WTC11 (cell line): ENCODE data around the gene RIC8A. TPM values are rescaled to one million over a fixed set of nuclear protein-coding genes. Genes with fewer than 3 reads are reported as not detected.
A peak's percentile ranks its signal among the peaks of the same experiment; 100 is the strongest.

ENCODE experiments used
- ATF3 ChIP-seq: sonication (generic); formaldehyde crosslinking; conservative IDR thresholded peaks from 2 replicates; pipeline ENCODE4 v1.8.1; 2022; ENCODE audit warnings: mild to moderate bottlenecking, missing genetic modification reagents
- CREB1 ChIP-seq: sonication (generic); formaldehyde crosslinking; IDR thresholded peaks from 2 replicates; pipeline ENCODE4 v1.8.0; 2023; ENCODE audit warnings: mild to moderate bottlenecking, missing genetic modification reagents
- CREM ChIP-seq: sonication (generic); formaldehyde crosslinking; IDR thresholded peaks from 2 replicates; pipeline ENCODE4 v1.8.1; 2022; ENCODE audit warnings: mild to moderate bottlenecking, missing genetic modification reagents, moderate library complexity
- EMX1 ChIP-seq: fragments of 250-450 bp; sonication (Bioruptor Pico); IDR thresholded peaks from 2 replicates; pipeline ENCODE4 v1.8.0; 2021; ENCODE audit warnings: mild to moderate bottlenecking
- ESRRA ChIP-seq: sonication (generic); formaldehyde crosslinking; IDR thresholded peaks from 2 replicates; pipeline ENCODE4 v1.8.1; 2022; ENCODE audit warnings: mild to moderate bottlenecking, missing genetic modification reagents, borderline replicate concordance
- GRHL2 ChIP-seq: fragments of 250-450 bp; sonication (Bioruptor Pico); IDR thresholded peaks from 2 replicates; pipeline ENCODE4 v1.8.0; 2022; ENCODE audit warnings: mild to moderate bottlenecking, moderate library complexity; ENCODE audit not compliant: insufficient replicate concordance, severe bottlenecking
- IRF2 ChIP-seq: sonication (generic); formaldehyde crosslinking; IDR thresholded peaks from 2 replicates; pipeline ENCODE4 v1.8.0; 2022; ENCODE audit warnings: low read depth, missing genetic modification reagents, borderline replicate concordance
- NFATC4 ChIP-seq: fragments of 250-450 bp; sonication (Bioruptor Pico); IDR thresholded peaks from 2 replicates; pipeline ENCODE4 v1.9.0; 2021; ENCODE audit warnings: mild to moderate bottlenecking
- PRRX2 ChIP-seq: fragments of 250-450 bp; sonication (Bioruptor Pico); IDR thresholded peaks from 2 replicates; pipeline ENCODE4 v1.8.0; 2021; ENCODE audit warnings: mild to moderate bottlenecking
- RORB ChIP-seq: fragments of 250-450 bp; sonication (Bioruptor Pico); IDR thresholded peaks from 2 replicates; pipeline ENCODE4 v1.9.0; 2021; ENCODE audit warnings: mild to moderate bottlenecking
- SMAD4 ChIP-seq: sonication (generic); formaldehyde crosslinking; IDR thresholded peaks from 2 replicates; pipeline ENCODE4 v1.8.0; 2022; ENCODE audit warnings: mild to moderate bottlenecking, missing genetic modification reagents
- SOX15 ChIP-seq: fragments of 250-450 bp; sonication (Bioruptor Pico); IDR thresholded peaks from 2 replicates; pipeline ENCODE4 v1.9.0; 2021; ENCODE audit warnings: mild to moderate bottlenecking
- SP1 ChIP-seq: sonication (generic); formaldehyde crosslinking; conservative IDR thresholded peaks from 2 replicates; pipeline ENCODE4 v1.8.1; 2022; ENCODE audit warnings: missing genetic modification reagents
- TEAD1 ChIP-seq: sonication (generic); formaldehyde crosslinking; IDR thresholded peaks from 2 replicates; pipeline ENCODE4 v1.8.0; 2022; ENCODE audit warnings: mild to moderate bottlenecking, missing genetic modification reagents
- TEAD4 ChIP-seq: sonication (generic); formaldehyde crosslinking; IDR thresholded peaks from 2 replicates; pipeline ENCODE4 v1.8.0; 2022; ENCODE audit warnings: mild to moderate bottlenecking, missing genetic modification reagents
- ZBTB43 ChIP-seq: sonication (generic); formaldehyde crosslinking; IDR thresholded peaks from 2 replicates; pipeline ENCODE4 v1.8.1; 2023; ENCODE audit warnings: mild to moderate bottlenecking, missing genetic modification reagents
- ZNF232 ChIP-seq: sonication (generic); formaldehyde crosslinking; IDR thresholded peaks from 2 replicates; pipeline ENCODE4 v1.8.0; 2022; ENCODE audit warnings: mild to moderate bottlenecking, missing genetic modification reagents
- ZNF317 ChIP-seq: sonication (generic); formaldehyde crosslinking; IDR thresholded peaks from 2 replicates; pipeline ENCODE4 v1.8.1; 2023; ENCODE audit warnings: low read depth, mild to moderate bottlenecking, moderate library complexity, missing genetic modification reagents, borderline replicate concordance
- ZNF396 ChIP-seq: fragments of 250-450 bp; sonication (Bioruptor Pico); IDR thresholded peaks from 2 replicates; pipeline ENCODE4 v1.8.0; 2021; ENCODE audit warnings: mild to moderate bottlenecking, moderate library complexity, borderline replicate concordance
- ZNF416 ChIP-seq: fragments of 250-450 bp; sonication (Bioruptor Pico); IDR thresholded peaks from 2 replicates; pipeline ENCODE4 v1.9.0; 2021; ENCODE audit warnings: mild to moderate bottlenecking, inconsistent platforms
- ZNF423 ChIP-seq: fragments of 250-450 bp; sonication (Bioruptor Pico); IDR thresholded peaks from 2 replicates; pipeline ENCODE4 v2.1.2; 2022; ENCODE audit warnings: mild to moderate bottlenecking, moderate library complexity
- ZNF425 ChIP-seq: fragments of 250-450 bp; sonication (Bioruptor Pico); conservative IDR thresholded peaks from 2 replicates; pipeline ENCODE4 v1.9.0; 2021; ENCODE audit warnings: mild to moderate bottlenecking
- ZSCAN18 ChIP-seq: fragments of 250-450 bp; sonication (Bioruptor Pico); IDR thresholded peaks from 2 replicates; pipeline ENCODE4 v2.1.2; 2022; ENCODE audit warnings: mild to moderate bottlenecking, moderate library complexity
- total RNA-seq: library from RNA; stranded (reverse); gene quantifications from 3 replicates; pipeline ENCODE4 v1.2.3, GENCODE V29; 2021
- TF ChIP-seq, protein P1 (sequence below): fragments of 250-450 bp; sonication (Bioruptor Pico); IDR thresholded peaks from 2 replicates; pipeline ENCODE4 v1.9.0; 2021; ENCODE audit warnings: mild to moderate bottlenecking, borderline replicate concordance
- TF ChIP-seq, protein P2 (sequence below): sonication (generic); formaldehyde crosslinking; IDR thresholded peaks from 2 replicates; pipeline ENCODE4 v1.8.1; 2022; ENCODE audit warnings: missing genetic modification reagents, borderline replicate concordance
- TF ChIP-seq, protein P3 (sequence below): sonication (generic); formaldehyde crosslinking; IDR thresholded peaks from 2 replicates; pipeline ENCODE4 v1.8.1; 2022; ENCODE audit warnings: low read depth, missing genetic modification reagents, borderline replicate concordance

Gene RIC8A
- total RNA-seq, 1 experiment from 2014 or later, result 68.3 TPM

DNA sequence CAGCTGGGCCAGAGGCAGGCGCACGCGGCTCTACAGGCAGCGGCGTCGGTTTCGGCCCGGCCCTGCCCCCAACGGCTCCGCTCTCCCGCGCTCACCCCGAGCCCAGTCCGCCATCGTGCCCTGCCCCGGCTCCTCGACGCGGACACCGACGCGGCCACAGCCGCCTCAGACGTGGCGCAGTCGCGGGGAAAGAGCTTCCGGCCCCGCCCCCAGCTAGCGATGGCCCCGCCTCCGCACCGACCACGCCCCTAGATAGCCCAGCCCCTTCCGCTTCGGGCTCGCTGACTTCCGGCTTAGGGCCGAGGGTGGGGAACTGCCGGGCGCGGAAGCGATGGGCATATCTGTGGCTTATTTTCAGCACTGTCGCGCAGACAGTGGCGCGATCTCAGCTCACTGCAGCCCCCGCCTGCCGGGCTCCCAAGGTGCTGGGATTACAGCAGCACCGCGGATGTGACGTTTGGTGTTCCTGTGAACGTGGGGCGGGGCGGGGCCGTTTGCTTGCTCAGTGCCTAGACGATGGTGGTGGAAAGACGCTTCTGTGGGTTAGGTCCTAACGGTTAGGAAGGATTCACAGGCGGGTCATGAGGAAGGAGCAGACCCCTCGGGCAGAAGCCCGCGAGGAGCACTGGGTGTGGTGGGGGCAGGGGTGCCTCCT lies at the start of gene RIC8A, which contains the start of gene BET1L (continued):
- TF ChIP-seq, protein P1, sequence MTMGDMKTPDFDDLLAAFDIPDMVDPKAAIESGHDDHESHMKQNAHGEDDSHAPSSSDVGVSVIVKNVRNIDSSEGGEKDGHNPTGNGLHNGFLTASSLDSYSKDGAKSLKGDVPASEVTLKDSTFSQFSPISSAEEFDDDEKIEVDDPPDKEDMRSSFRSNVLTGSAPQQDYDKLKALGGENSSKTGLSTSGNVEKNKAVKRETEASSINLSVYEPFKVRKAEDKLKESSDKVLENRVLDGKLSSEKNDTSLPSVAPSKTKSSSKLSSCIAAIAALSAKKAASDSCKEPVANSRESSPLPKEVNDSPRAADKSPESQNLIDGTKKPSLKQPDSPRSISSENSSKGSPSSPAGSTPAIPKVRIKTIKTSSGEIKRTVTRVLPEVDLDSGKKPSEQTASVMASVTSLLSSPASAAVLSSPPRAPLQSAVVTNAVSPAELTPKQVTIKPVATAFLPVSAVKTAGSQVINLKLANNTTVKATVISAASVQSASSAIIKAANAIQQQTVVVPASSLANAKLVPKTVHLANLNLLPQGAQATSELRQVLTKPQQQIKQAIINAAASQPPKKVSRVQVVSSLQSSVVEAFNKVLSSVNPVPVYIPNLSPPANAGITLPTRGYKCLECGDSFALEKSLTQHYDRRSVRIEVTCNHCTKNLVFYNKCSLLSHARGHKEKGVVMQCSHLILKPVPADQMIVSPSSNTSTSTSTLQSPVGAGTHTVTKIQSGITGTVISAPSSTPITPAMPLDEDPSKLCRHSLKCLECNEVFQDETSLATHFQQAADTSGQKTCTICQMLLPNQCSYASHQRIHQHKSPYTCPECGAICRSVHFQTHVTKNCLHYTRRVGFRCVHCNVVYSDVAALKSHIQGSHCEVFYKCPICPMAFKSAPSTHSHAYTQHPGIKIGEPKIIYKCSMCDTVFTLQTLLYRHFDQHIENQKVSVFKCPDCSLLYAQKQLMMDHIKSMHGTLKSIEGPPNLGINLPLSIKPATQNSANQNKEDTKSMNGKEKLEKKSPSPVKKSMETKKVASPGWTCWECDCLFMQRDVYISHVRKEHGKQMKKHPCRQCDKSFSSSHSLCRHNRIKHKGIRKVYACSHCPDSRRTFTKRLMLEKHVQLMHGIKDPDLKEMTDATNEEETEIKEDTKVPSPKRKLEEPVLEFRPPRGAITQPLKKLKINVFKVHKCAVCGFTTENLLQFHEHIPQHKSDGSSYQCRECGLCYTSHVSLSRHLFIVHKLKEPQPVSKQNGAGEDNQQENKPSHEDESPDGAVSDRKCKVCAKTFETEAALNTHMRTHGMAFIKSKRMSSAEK (CRISPR knock-in tag), result no peak
- TF ChIP-seq ATF3 (CRISPR knock-in tag) (no peak), ZNF317 (CRISPR knock-in tag) (no peak), ZNF232 (CRISPR knock-in tag) (no peak), ZNF396 (CRISPR knock-in tag) (no peak), ZNF423 (no peak), TEAD4 (no peak), RORB (CRISPR knock-in tag) (no peak), SOX15 (no peak), NFATC4 (CRISPR knock-in tag) (no peak), CREB1 (CRISPR knock-in tag) (no peak), ZNF425 (no peak), IRF2 (no peak), SP1 (peak; percentile 99), TEAD1 (0 out of 2 replicates have a peak, but pooled peaks have one; percentile 35), CREM (CRISPR knock-in tag) (0 out of 2 replicates have a peak, but pooled peaks have one; percentile 42), ZSCAN18 (no peak), ZBTB43 (CRISPR knock-in tag) (no peak; the same call in 1 of the 2 replicates), SMAD4 (CRISPR knock-in tag) (no peak), PRRX2 (no peak), EMX1 (CRISPR knock-in tag) (no peak), GRHL2 (no peak), ZNF416 (CRISPR knock-in tag) (no peak), ESRRA (CRISPR knock-in tag) (no peak)
- TF ChIP-seq, protein P2, sequence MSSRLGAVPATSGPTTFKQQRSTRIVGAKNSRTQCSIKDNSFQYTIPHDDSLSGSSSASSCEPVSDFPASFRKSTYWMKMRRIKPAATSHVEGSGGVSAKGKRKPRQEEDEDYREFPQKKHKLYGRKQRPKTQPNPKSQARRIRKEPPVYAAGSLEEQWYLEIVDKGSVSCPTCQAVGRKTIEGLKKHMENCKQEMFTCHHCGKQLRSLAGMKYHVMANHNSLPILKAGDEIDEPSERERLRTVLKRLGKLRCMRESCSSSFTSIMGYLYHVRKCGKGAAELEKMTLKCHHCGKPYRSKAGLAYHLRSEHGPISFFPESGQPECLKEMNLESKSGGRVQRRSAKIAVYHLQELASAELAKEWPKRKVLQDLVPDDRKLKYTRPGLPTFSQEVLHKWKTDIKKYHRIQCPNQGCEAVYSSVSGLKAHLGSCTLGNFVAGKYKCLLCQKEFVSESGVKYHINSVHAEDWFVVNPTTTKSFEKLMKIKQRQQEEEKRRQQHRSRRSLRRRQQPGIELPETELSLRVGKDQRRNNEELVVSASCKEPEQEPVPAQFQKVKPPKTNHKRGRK (CRISPR knock-in tag), result no peak
- TF ChIP-seq, protein P3, sequence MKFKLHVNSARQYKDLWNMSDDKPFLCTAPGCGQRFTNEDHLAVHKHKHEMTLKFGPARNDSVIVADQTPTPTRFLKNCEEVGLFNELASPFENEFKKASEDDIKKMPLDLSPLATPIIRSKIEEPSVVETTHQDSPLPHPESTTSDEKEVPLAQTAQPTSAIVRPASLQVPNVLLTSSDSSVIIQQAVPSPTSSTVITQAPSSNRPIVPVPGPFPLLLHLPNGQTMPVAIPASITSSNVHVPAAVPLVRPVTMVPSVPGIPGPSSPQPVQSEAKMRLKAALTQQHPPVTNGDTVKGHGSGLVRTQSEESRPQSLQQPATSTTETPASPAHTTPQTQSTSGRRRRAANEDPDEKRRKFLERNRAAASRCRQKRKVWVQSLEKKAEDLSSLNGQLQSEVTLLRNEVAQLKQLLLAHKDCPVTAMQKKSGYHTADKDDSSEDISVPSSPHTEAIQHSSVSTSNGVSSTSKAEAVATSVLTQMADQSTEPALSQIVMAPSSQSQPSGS (CRISPR knock-in tag), result no peak
